ENCODE results near the gene HEATR5B.

The HEATR5B gene

GRCh38 chr2:36966370-36967235 lies 117.6 kb downstream of the HEATR5B start, which contains the start of gene STRN:
STRN (minus strand) TSS chr2:36966536; CDS start chr2:36966463, 73 bp downstream.
- Mint-ChIP-seq H3K27me3 (no peaks in the 10 kb centered on the region), H3K27ac (ENCODE audit: low read depth) (peak within 1 kb of the TSS; percentile 98), H3K36me3 (ENCODE audit: insufficient read depth) (peaks cover 7% of the 10 kb centered on the region), H3K9me3 (no peaks in the 10 kb centered on the region), H3K4me3 (peak within 1 kb of the TSS; percentile 93), H3K4me1 (peaks cover 51% of the 10 kb centered on the region)
- ATAC-seq (replicated peaks; ENCODE audit: extremely low read depth, poor library complexity, severe bottlenecking): peak; percentile 91
- peak; percentile 95 to 97 for DNase-seq (ENCODE audit: low spot score in 2 of 2)

- H3K4me3 Mint-ChIP-seq: peak overlapping the region; percentile 93
- H3K4me1 Mint-ChIP-seq: peaks cover 57% of the 10 kb centered on the region
- peak; percentile 5 for ATAC-seq (replicated peaks; ENCODE audit: extremely low read depth, poor library complexity, severe bottlenecking)
- H3K27ac Mint-ChIP-seq (ENCODE audit: low read depth): peak overlapping the region; percentile 98
- DNase-seq (ENCODE audit: low spot score in 2 of 2): peak in 1 of 2 donors; percentile 23
- H3K36me3 Mint-ChIP-seq (ENCODE audit: insufficient read depth): peaks cover 7% of the 10 kb centered on the region
- H3K9me3 Mint-ChIP-seq: no peaks in the 10 kb centered on the region
- no peaks in the 10 kb centered on the region for H3K27me3 Mint-ChIP-seq
These were observed 118.3 kb downstream of the HEATR5B start for GRCh38 chr2:36965751-36966369.

GRCh38 chr2:36965206-36965605 lies 119.0 kb downstream of the HEATR5B start:
- Mint-ChIP-seq H3K36me3 (ENCODE audit: insufficient read depth) (peaks cover 8% of the 10 kb centered on the region), H3K4me3 (peak overlapping the region; percentile 93), H3K4me1 (peaks cover 62% of the 10 kb centered on the region), H3K27me3 (no peaks in the 10 kb centered on the region), H3K9me3 (no peaks in the 10 kb centered on the region), H3K27ac (ENCODE audit: low read depth) (peak overlapping the region; percentile 98)
- DNase-seq (ENCODE audit: low spot score in 2 of 2) (no peak), ATAC-seq (replicated peaks; ENCODE audit: extremely low read depth, poor library complexity, severe bottlenecking) (no peak)

- Mint-ChIP-seq H3K27ac (ENCODE audit: low read depth) (peak overlapping the region; percentile 98), H3K4me1 (peaks cover 68% of the 10 kb centered on the region), H3K27me3 (no peaks in the 10 kb centered on the region), H3K9me3 (no peaks in the 10 kb centered on the region), H3K4me3 (peak overlapping the region; percentile 93), H3K36me3 (ENCODE audit: insufficient read depth) (peaks cover 9% of the 10 kb centered on the region)
- DNase-seq (ENCODE audit: low spot score in 2 of 2): no peak
- ATAC-seq (replicated peaks; ENCODE audit: extremely low read depth, poor library complexity, severe bottlenecking): no peak
These were observed 119.6 kb downstream of the HEATR5B start for GRCh38 chr2:36964496-36965058.

GRCh38 chr2:36963734-36964133 lies 120.4 kb downstream of the HEATR5B start:
- no peak for ATAC-seq (replicated peaks; ENCODE audit: extremely low read depth, poor library complexity, severe bottlenecking)
- DNase-seq (ENCODE audit: low spot score in 2 of 2): no peak
- peaks cover 11% of the 10 kb centered on the region for H3K36me3 Mint-ChIP-seq (ENCODE audit: insufficient read depth)
- H3K9me3 Mint-ChIP-seq: no peaks in the 10 kb centered on the region
- H3K27me3 Mint-ChIP-seq: no peaks in the 10 kb centered on the region
- H3K4me1 Mint-ChIP-seq: peaks cover 74% of the 10 kb centered on the region
- H3K27ac Mint-ChIP-seq (ENCODE audit: low read depth): no peak overlapping the region
- H3K4me3 Mint-ChIP-seq: no peak overlapping the region

- H3K4me1 Mint-ChIP-seq: peaks cover 81% of the 10 kb centered on the region
- H3K9me3 Mint-ChIP-seq: no peaks in the 10 kb centered on the region
- no peaks in the 10 kb centered on the region for H3K27me3 Mint-ChIP-seq
- DNase-seq (ENCODE audit: low spot score in 2 of 2) (no peak), ATAC-seq (replicated peaks; ENCODE audit: extremely low read depth, poor library complexity, severe bottlenecking) (no peak)
- H3K27ac Mint-ChIP-seq (ENCODE audit: low read depth): peak overlapping the region; percentile 8
- H3K4me3 Mint-ChIP-seq: no peak overlapping the region
- peaks cover 13% of the 10 kb centered on the region for H3K36me3 Mint-ChIP-seq (ENCODE audit: insufficient read depth)
These were observed 121.1 kb downstream of the HEATR5B start for GRCh38 chr2:36963106-36963505.

GRCh38 chr2:36960773-36961172 lies 123.4 kb downstream of the HEATR5B start:
- no peaks in the 10 kb centered on the region for H3K27me3 Mint-ChIP-seq

GRCh38 chr2:36960005-36960675 lies 124.0 kb downstream of the HEATR5B start:
- ATAC-seq (replicated peaks; ENCODE audit: extremely low read depth, poor library complexity, severe bottlenecking): no peak
- peaks cover 72% of the 10 kb centered on the region for H3K4me1 Mint-ChIP-seq
- H3K27ac Mint-ChIP-seq (ENCODE audit: low read depth): no peak overlapping the region
- peaks cover 12% of the 10 kb centered on the region for H3K36me3 Mint-ChIP-seq (ENCODE audit: insufficient read depth)
- H3K4me3 Mint-ChIP-seq: no peak overlapping the region
- H3K27me3 Mint-ChIP-seq: no peaks in the 10 kb centered on the region
- no peaks in the 10 kb centered on the region for H3K9me3 Mint-ChIP-seq
- no peak for DNase-seq (ENCODE audit: low spot score in 2 of 2)

More at GRCh38 chr2:36960773-36961172, 123.4 kb downstream of the HEATR5B start:
- H3K4me1 Mint-ChIP-seq: peaks cover 72% of the 10 kb centered on the region
- H3K36me3 Mint-ChIP-seq (ENCODE audit: insufficient read depth): peaks cover 12% of the 10 kb centered on the region
- DNase-seq (ENCODE audit: low spot score in 2 of 2): no peak
- ATAC-seq (replicated peaks; ENCODE audit: extremely low read depth, poor library complexity, severe bottlenecking): no peak
- H3K27ac Mint-ChIP-seq (ENCODE audit: low read depth): no peak overlapping the region
- no peak overlapping the region for H3K4me3 Mint-ChIP-seq
- H3K9me3 Mint-ChIP-seq: no peaks in the 10 kb centered on the region

- no peak overlapping the region for H3K4me3 Mint-ChIP-seq
- no peak overlapping the region for H3K27ac Mint-ChIP-seq (ENCODE audit: low read depth)
These were observed 129.1 kb downstream of the HEATR5B start for GRCh38 chr2:36954977-36955607.

GRCh38 chr2:36952748-36953197 lies 131.4 kb downstream of the HEATR5B start:
- H3K9me3 Mint-ChIP-seq: no peaks in the 10 kb centered on the region
- H3K27ac Mint-ChIP-seq (ENCODE audit: low read depth): no peak overlapping the region
- no peaks in the 10 kb centered on the region for H3K27me3 Mint-ChIP-seq
- DNase-seq (ENCODE audit: low spot score in 2 of 2) (no peak), ATAC-seq (replicated peaks; ENCODE audit: extremely low read depth, poor library complexity, severe bottlenecking) (no peak)
- H3K36me3 Mint-ChIP-seq (ENCODE audit: insufficient read depth): peaks cover 10% of the 10 kb centered on the region
- H3K4me1 Mint-ChIP-seq: peaks cover 48% of the 10 kb centered on the region
- H3K4me3 Mint-ChIP-seq: no peak overlapping the region

More at GRCh38 chr2:36954977-36955607, 129.1 kb downstream of the HEATR5B start:
- no peaks in the 10 kb centered on the region for H3K27me3 Mint-ChIP-seq
- DNase-seq (ENCODE audit: low spot score in 2 of 2) (no peak), ATAC-seq (replicated peaks; ENCODE audit: extremely low read depth, poor library complexity, severe bottlenecking) (no peak)
- H3K36me3 Mint-ChIP-seq (ENCODE audit: insufficient read depth): peaks cover 15% of the 10 kb centered on the region
- H3K9me3 Mint-ChIP-seq: no peaks in the 10 kb centered on the region
- peaks cover 53% of the 10 kb centered on the region for H3K4me1 Mint-ChIP-seq

- H3K27me3 Mint-ChIP-seq: no peaks in the 10 kb centered on the region
- peaks cover 48% of the 10 kb centered on the region for H3K4me1 Mint-ChIP-seq
- no peak for ATAC-seq (replicated peaks; ENCODE audit: extremely low read depth, poor library complexity, severe bottlenecking)
- H3K27ac Mint-ChIP-seq (ENCODE audit: low read depth): no peak overlapping the region
- peaks cover 5% of the 10 kb centered on the region for H3K36me3 Mint-ChIP-seq (ENCODE audit: insufficient read depth)
- H3K4me3 Mint-ChIP-seq: no peak overlapping the region
- DNase-seq (ENCODE audit: low spot score in 2 of 2): no peak
- H3K9me3 Mint-ChIP-seq: no peaks in the 10 kb centered on the region
These were observed 132.6 kb downstream of the HEATR5B start for GRCh38 chr2:36951574-36951973.

GRCh38 chr2:36951027-36951518 lies 133.1 kb downstream of the HEATR5B start:
- no peaks in the 10 kb centered on the region for H3K9me3 Mint-ChIP-seq
- peaks cover 5% of the 10 kb centered on the region for H3K36me3 Mint-ChIP-seq (ENCODE audit: insufficient read depth)
- H3K4me1 Mint-ChIP-seq: peaks cover 48% of the 10 kb centered on the region
- ATAC-seq (replicated peaks; ENCODE audit: extremely low read depth, poor library complexity, severe bottlenecking) (no peak), DNase-seq (ENCODE audit: low spot score in 2 of 2) (no peak)
- no peaks in the 10 kb centered on the region for H3K27me3 Mint-ChIP-seq
- H3K27ac Mint-ChIP-seq (ENCODE audit: low read depth): no peak overlapping the region
- no peak overlapping the region for H3K4me3 Mint-ChIP-seq
